DMS153 treated with DMSO at 0.1 percent for 48 hours (cell line): Measurements from ENCODE around the gene SLC25A53.
"Not testable (repeated sequence)": the region's sequence is repeated elsewhere in the genome, so short reads cannot be mapped to it uniquely, and the experiment has no call there.

Experiments
- DNase-seq: peaks from one replicate; lab custom pipeline; 2025; ENCODE audit not compliant: unreplicated experiment; lab: John Stamatoyannopoulos, UW

The SLC25A53 gene

GRCh38 chrX:104134583-104135261, 22.1 kb downstream of the SLC25A53 start:
- DNase-seq = no peak

DNA sequence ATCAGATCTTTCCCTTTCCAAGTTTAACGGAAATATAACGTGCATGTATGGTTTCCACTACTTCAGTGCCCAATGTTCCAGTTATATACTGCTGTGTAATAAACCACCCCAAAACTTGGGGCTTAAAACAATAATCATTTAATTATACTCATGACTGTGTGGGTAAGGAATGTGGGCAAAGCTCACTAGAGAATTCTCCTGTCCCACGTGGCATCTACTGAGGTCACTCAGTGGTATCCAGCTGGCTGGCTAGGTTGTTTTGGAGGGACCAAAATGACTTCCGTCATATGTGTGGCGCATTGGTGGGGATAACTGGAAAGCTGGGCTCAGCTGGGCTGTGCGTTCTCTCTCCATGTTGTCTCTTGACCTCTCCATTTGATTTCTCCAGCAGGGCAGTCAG, 26.0 kb downstream of the SLC25A53 start:
- DNase-seq = no peak

GRCh38 chrX:104126856-104127255, 30.0 kb downstream of the SLC25A53 start:
- DNase-seq = no peak

DNA sequence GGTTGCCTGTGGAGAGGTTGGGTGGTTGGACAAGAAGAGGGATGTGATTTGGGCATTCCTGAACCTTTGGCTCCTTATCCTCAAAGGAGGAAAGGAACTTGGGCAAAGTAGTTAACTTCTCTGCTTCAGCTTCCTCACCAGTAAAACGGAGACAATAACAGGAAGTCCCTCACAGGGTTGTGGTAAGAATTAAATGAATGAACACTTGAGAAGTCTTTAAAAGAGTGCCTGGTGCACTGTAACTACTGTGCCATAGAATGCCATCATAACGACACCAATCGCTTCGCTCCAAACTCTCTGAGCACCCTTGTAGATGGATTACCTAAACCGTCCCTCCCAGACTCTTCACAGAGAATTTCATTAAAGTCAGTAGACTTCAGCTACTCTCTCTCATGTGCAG, 34.0 kb downstream of the SLC25A53 start:
- DNase-seq = no peak

DNA sequence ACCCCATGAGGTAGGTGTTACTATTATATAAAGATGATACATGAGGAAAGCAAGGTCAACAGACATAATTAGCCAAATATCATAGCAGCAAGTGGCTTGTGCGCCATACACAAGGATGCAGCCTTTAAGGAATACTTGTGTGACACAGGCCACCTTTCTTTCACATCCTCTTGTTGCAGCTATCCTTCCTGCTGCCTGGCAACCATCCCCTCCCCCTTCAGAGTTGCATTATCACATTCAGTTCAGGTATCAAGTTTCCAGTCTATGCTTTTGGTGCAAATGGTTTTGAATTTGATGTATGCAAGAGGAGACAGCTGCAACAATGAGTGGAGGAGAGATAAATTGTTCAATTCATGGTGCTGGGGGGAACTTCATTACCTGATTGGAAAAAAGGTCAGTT, 38.0 kb downstream of the SLC25A53 start:
- DNase-seq = peak; percentile 3

- DNase-seq = no peak
Observed at GRCh38 chrX:104117759-104118158, 39.0 kb downstream of the SLC25A53 start.

GRCh38 chrX:104113222-104113965, 43.4 kb downstream of the SLC25A53 start:
- peak; percentile 3 for DNase-seq

GRCh38 chrX:104112326-104112951, 44.4 kb downstream of the SLC25A53 start, which contains the start of gene ZCCHC18:
Gene ZCCHC18, plus strand, starts transcription at chrX:104112523. Its CDS starts 1,589 bp downstream, at chrX:104114112.
- DNase-seq = no peak

DNA sequence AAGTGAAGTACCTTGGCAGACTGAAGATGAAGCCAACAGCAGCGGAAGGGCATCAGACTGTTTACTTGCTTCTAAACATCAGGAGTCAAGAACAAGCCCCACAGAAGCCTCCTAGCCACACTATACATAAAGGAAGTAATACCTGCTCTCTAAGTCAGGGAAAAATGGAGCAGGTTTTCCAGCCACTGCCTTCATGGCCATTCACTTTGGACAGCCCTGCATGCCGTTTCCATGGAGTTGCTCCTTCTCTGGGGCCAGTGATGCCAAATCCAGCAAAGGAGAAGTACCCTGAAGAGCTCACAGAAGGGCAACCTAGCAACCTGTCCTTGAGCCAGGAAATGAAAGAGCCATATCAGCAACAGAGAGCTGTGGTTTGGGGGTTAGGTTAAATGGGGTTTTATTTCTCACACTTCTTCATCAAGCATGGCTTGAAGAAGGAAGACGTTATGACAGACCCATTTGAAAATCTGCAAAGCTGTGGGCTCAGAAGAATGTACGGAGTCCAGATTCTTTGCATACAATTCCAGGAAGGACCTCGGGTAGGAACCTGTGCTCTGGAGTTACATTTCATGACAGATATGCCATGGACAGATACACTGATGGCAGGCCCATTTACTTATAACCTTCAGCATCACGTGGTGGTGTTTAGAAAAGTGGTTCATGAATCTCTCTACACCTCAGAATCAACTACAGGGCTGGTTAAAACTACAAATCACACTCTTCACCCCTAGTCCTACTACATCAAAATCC, 46.1 kb downstream of the SLC25A53 start:
- not testable (repeated sequence) for DNase-seq

- no peak for DNase-seq
Observed at GRCh38 chrX:104108955-104109354, 47.9 kb downstream of the SLC25A53 start.

DNA sequence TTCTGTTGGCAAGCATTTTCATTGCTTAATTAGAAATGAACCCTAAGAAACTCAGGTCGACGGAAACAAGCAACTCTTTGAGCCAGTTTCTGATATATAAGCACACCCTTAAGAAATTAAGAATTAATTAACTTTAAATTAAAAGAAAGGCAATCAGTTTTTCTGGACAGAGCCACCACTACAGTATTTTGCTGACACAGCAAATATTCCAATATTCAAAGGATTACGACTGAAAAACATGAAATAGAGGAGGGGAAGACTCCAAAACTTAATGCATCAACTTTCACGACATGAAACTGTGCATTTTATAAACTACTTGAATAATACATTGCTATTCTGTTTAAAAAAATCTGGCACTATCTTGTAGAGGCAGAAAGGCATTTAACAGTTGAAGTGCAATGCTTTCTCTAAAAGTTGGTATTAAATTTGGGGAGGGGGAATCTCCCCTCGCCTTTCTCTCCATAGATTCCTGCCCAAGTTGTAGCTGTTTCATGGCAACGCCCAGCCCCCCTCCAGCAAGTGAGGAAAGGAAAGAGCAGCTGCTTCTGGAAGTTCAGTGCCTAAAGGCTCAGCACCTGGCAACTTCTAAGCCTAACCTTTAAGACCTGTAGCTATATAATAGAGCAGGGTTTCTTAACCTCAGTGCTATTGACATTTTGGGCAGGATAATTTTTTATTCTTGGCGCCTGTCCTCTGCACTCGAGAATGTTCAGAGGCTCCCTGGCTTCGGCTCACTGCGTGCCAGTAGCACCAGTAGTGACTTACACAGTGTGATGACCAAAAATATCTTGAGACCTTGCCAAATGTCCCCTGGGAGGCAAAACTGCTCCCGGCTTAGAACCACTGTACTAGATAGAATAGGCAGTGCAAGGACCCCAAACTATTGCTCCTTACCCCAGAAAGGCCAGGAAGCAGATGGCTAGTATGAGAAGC, 51.2 kb downstream of the SLC25A53 start:
- no peak for DNase-seq

- no peak for DNase-seq
Observed at GRCh38 chrX:104104676-104105075, 52.1 kb downstream of the SLC25A53 start.

DNA sequence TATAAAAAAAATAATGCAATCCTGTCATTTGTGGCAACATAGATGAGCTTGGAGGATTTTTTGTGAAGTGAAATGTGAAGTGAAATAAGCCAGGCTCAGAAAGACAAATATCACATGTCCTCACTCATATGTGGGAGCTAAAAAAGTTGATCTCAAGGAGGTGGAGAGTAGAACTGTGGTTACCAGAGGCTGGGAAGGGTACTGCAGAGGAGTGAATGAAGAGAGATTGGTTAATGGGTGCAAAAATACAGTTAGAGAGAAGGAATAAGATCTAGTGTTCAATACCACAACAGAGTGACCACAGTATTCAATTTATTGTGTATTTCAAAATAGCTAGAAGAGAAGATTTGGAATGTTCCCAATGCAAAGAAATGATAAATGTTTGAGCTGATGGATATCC, 57.9 kb downstream of the SLC25A53 start:
- DNase-seq = no peak

DNA sequence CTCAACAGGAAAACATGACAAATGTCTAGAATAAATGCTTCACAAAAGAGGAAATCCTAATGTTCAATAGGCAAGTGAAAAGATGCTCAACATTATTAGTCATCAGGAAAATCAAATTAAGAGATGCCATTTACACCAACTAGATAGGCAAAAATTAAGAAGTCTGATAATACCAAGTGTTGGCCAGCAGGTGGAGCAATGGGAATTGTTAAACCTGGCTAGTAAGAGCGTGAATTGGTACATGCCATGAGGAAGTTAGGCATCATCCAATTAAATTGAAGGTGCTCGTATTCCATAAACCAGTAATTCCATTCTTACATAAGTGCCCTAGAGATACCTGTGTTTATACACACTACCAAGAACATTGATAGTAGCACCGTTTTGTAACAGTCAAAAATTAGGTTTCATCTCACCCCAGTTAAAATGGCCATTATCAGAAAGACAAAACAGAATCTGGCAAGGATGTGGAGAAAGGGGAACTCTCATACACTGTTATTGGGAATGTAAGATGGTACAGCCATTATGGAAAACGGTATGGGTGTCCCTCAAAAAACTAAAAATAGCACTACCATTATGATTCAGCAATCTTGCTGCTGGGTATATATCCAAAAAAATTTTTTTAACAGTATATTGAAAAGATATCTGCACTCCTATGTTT, 58.5 kb downstream of the SLC25A53 start:
- DNase-seq = peak; percentile 50

- no peak for DNase-seq
Observed at GRCh38 chrX:104085919-104086318, 70.9 kb downstream of the SLC25A53 start.

- no peak for DNase-seq
Observed at GRCh38 chrX:104085477-104085876, 71.3 kb downstream of the SLC25A53 start.

GRCh38 chrX:104084534-104085277, 72.1 kb downstream of the SLC25A53 start:
- DNase-seq = no peak

DNA sequence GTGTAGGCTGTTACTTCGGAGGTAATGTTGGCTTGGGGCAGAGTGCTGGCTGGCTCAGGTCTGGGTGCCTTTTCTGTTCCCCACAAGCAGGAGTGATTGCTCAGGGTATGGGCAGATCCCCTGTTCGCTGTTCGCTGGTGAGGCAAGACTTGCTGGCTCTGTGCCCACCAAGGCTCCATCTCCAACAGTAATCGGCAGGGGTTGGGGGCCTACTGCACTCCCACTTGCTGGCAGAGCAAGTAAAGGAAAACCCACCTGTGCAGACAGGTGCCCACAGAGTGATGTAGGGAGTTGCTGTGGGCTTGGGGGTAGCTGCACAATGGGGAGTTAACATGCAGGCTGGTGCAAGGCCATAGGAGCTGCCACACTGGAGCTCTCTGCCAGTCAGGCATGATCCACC, 72.7 kb downstream of the SLC25A53 start:
- DNase-seq = no peak

GRCh38 chrX:104077854-104078253, 79.0 kb downstream of the SLC25A53 start:
- DNase-seq = not testable (repeated sequence)
